HCT116 (cell line): Measurements from ENCODE around the gene LMNTD2. TPM values are rescaled to one million over a fixed set of nuclear protein-coding genes. Genes with fewer than 3 reads are reported as not detected.

Experiments used
- ATAC-seq: fragments of 200-7000 bp; cut with Tn5 transposase; 2 replicates; pipeline ENCODE4 v1.9.1; 2020; ENCODE audit warnings: mild to moderate bottlenecking, moderate library complexity
- BruUV-seq: library from RNA; stranded (reverse); fragments of 400-500 nt; replicated peaks from 2 replicates; lab custom pipeline; 2021; lab: Mats Ljungman, UMichigan
- CTCF ChIA-PET: fragments of 300-600 bp; sonication (Branson Sonifier 250); formaldehyde crosslinking; loops from one replicate; lab custom pipeline; 2021; ENCODE audit warnings: antibody characterized with exemption; lab: Charles Lee
- POLR2A ChIA-PET: fragments of 300-600, 350-600 bp; sonication (Branson Sonifier 250); formaldehyde crosslinking; loops from one replicate; lab custom pipeline; 2021; ENCODE audit warnings: antibody characterized with exemption; lab: Charles Lee
- RAD21 ChIA-PET, 2 experiments: fragments of 300-600 bp; sonication (Branson Sonifier 250); formaldehyde crosslinking; loops; one replicate each; lab custom pipeline; 2023; ENCODE audit warnings: low total read pairs in 2 of 2; ENCODE audit not compliant: uncharacterized antibody in 2 of 2, unreplicated experiment in 2 of 2, low non-redundant PET in 1 of 2; lab: Charles Lee
- DNase-seq: peaks from one replicate; pipeline ENCODE4 v3.0.0-alpha.2; 2010; ENCODE audit warnings: low read depth, low spot score
- H2AFZ ChIP-seq: fragments of 200-600 bp; shearing (Covaris generic), sonication (generic); 2 replicates; pipeline ENCODE4 v1.6.1; 2017; ENCODE audit warnings: low read depth, mixed run types, mixed read lengths, antibody characterized with exemption, low read length; ENCODE audit not compliant: poor library complexity, severe bottlenecking
- H3K27ac ChIP-seq: 2 replicates; pipeline ENCODE4 v1.5.1; 2012; ENCODE audit warnings: low read depth, low read length
- H3K27me3 ChIP-seq: fragments of 200-600 bp; sonication (generic); 2 replicates; pipeline ENCODE4 v1.6.1; 2016; ENCODE audit warnings: mixed run types, low read length, mixed read lengths; ENCODE audit not compliant: insufficient read depth
- H3K36me3 ChIP-seq, 2 experiments: fragments of 200-500 bp in 1 of 2; fragments of 200-600 bp in 1 of 2; sonication (Bioruptor generic) in 1 of 2; sonication (generic) in 1 of 2; 2 replicates each; pipeline versions ENCODE4 v1.5.1 to v1.6.1; 2014 to 2016; ENCODE audit warnings: low read length in 2 of 2, inconsistent platforms in 1 of 2, mixed read lengths in 1 of 2, mixed run types in 1 of 2; ENCODE audit not compliant: insufficient read depth in 2 of 2, control insufficient read depth in 1 of 2
- H3K4me1 ChIP-seq, 2 experiments: fragments of 200-600 bp in 1 of 2; sonication (generic) in 1 of 2; 2 replicates each; pipeline versions ENCODE4 v1.5.1 to v1.6.1; 2012 to 2017; ENCODE audit warnings: low read length in 2 of 2, inconsistent platforms in 1 of 2, mild to moderate bottlenecking in 1 of 2, mixed read lengths in 1 of 2, mixed run types in 1 of 2, moderate library complexity in 1 of 2; ENCODE audit not compliant: insufficient read depth in 2 of 2, control insufficient read depth in 1 of 2
- H3K4me2 ChIP-seq: fragments of 200-600 bp; sonication (generic); 2 replicates; pipeline ENCODE4 v1.6.1; 2017; ENCODE audit warnings: mixed run types, low read length, mixed read lengths
- H3K4me3 ChIP-seq, 2 experiments: fragments of 200-600 bp in 1 of 2; sonication (generic) in 1 of 2; replicated peaks in 1 of 2; 2 replicates each; pipeline ENCODE4 v1.5.1; 2011 to 2016; ENCODE audit warnings: low read length in 2 of 2, control low read depth in 1 of 2, low read depth in 1 of 2, mild to moderate bottlenecking in 1 of 2, mixed read lengths in 1 of 2, mixed run types in 1 of 2
- H3K79me2 ChIP-seq: fragments of 200-600 bp; sonication (generic); 2 replicates; pipeline ENCODE4 v1.6.1; 2017; ENCODE audit warnings: mild to moderate bottlenecking, mixed run types, low read length, moderate library complexity, mixed read lengths; ENCODE audit not compliant: insufficient read depth
- H3K9ac ChIP-seq: fragments of 200-600 bp; sonication (generic); 2 replicates; pipeline ENCODE4 v1.6.1; 2016; ENCODE audit warnings: low read length, mixed read lengths
- H3K9me2 ChIP-seq: fragments of 200-600 bp; sonication (generic), shearing (Covaris generic); 2 replicates; pipeline ENCODE4 v1.6.1; 2017; ENCODE audit warnings: mixed run types, mild to moderate bottlenecking, moderate library complexity; ENCODE audit not compliant: insufficient read depth
- H3K9me3 ChIP-seq, 2 experiments: fragments of 200-500 bp in 1 of 2; fragments of 200-600 bp in 1 of 2; sonication (Bioruptor generic) in 1 of 2; sonication (generic) in 1 of 2; 2 replicates each; pipeline ENCODE4 v1.6.1; 2014 to 2017; ENCODE audit warnings: low read length in 2 of 2, mixed read lengths in 2 of 2, inconsistent platforms in 1 of 2, low read depth in 1 of 2, mild to moderate bottlenecking in 1 of 2, mixed run types in 1 of 2, moderate library complexity in 1 of 2; ENCODE audit not compliant: control insufficient read depth in 1 of 2, insufficient read depth in 1 of 2
- H4K20me1 ChIP-seq: fragments of 200-600 bp; sonication (generic), shearing (Covaris generic); 2 replicates; pipeline ENCODE4 v1.6.1; 2017; ENCODE audit warnings: mixed run types, mild to moderate bottlenecking, moderate library complexity; ENCODE audit not compliant: insufficient read depth
- ATF3 ChIP-seq: IDR thresholded peaks from 2 replicates; pipeline ENCODE4 v1.6.1; 2012
- CBX3 ChIP-seq: IDR thresholded peaks from 2 replicates; pipeline ENCODE4 v1.6.1; 2012; ENCODE audit warnings: low read depth
- CEBPB ChIP-seq: IDR thresholded peaks from 2 replicates; pipeline ENCODE4 v1.6.1; 2012; ENCODE audit warnings: low read depth
- CTCF ChIP-seq, 3 experiments: fragments of 200-600 bp in 1 of 3; sonication (generic) in 1 of 3; IDR thresholded peaks in 2 of 3; conservative IDR thresholded peaks in 1 of 3; 2 replicates each; pipeline ENCODE4 v1.5.1; 2012 to 2017; ENCODE audit warnings: low read depth in 2 of 3, low read length in 2 of 3, antibody characterized with exemption in 1 of 3, borderline replicate concordance in 1 of 3, control low read depth in 1 of 3, mild to moderate bottlenecking in 1 of 3, mixed read lengths in 1 of 3, mixed run types in 1 of 3, moderate library complexity in 1 of 3; ENCODE audit not compliant: insufficient read depth in 1 of 3
- ELF1 ChIP-seq: IDR thresholded peaks from 2 replicates; pipeline ENCODE4 v1.6.1; 2012; ENCODE audit warnings: low read depth, borderline replicate concordance
- EZH2 ChIP-seq: fragments of 200-600 bp; sonication (generic); IDR thresholded peaks from 2 replicates; pipeline ENCODE4 v1.6.1; 2017; ENCODE audit warnings: antibody characterized with exemption, mixed run types
- FOSL1 ChIP-seq: IDR thresholded peaks from 2 replicates; pipeline ENCODE4 v1.6.1; 2012; ENCODE audit warnings: low read depth
- JUND ChIP-seq: IDR thresholded peaks from 2 replicates; pipeline ENCODE4 v1.6.1; 2012
- POLR2A ChIP-seq: IDR thresholded peaks from 2 replicates; pipeline ENCODE4 v1.7.0; 2011; ENCODE audit warnings: borderline replicate concordance; ENCODE audit not compliant: insufficient read depth, insufficient read length; ENCODE audit errors: extremely low read depth
- REST ChIP-seq: IDR thresholded peaks from 2 replicates; pipeline ENCODE4 v1.6.1; 2012; ENCODE audit warnings: low read depth
- SP1 ChIP-seq: IDR thresholded peaks from 2 replicates; pipeline ENCODE4 v1.6.1; 2012; ENCODE audit warnings: low read depth
- SRF ChIP-seq: IDR thresholded peaks from 2 replicates; pipeline ENCODE4 v1.6.1; 2012; ENCODE audit warnings: low read depth
- TCF7L2 ChIP-seq: IDR thresholded peaks from 2 replicates; pipeline ENCODE4 v1.7.0; 2011; ENCODE audit warnings: borderline replicate concordance, inconsistent platforms; ENCODE audit not compliant: insufficient read depth, insufficient read length; ENCODE audit errors: extremely low read depth
- YY1 ChIP-seq: IDR thresholded peaks from 2 replicates; pipeline ENCODE4 v1.6.1; 2011; ENCODE audit warnings: low read length, low read depth, moderate library complexity, mild to moderate bottlenecking; ENCODE audit not compliant: insufficient replicate concordance; ENCODE audit errors: extremely low read depth
- ZBTB33 ChIP-seq: IDR thresholded peaks from 2 replicates; pipeline ENCODE4 v1.6.1; 2011; ENCODE audit warnings: mild to moderate bottlenecking, low read length, moderate library complexity; ENCODE audit not compliant: insufficient replicate concordance; ENCODE audit errors: extremely low read depth
- ZFX ChIP-seq: fragments of 450-650 bp; IDR thresholded peaks from 2 replicates; pipeline ENCODE4 v1.6.1; 2017
- ZNF274 ChIP-seq: fragments of 200-500 bp; sonication (Bioruptor generic); IDR thresholded peaks from 2 replicates; pipeline ENCODE4 v1.6.1; 2014; ENCODE audit warnings: mild to moderate bottlenecking, low read depth, low read length, inconsistent platforms
- intact Hi-C: fragments of 100-400 bp; cut with micrococcal nuclease; formaldehyde crosslinking; loops from 2 replicates; pipeline ENCODE4 v1.10.0; 2022
- total RNA-seq: library from RNA; stranded (reverse); gene quantifications from one replicate; pipeline ENCODE4 v1.2.1, GENCODE V29; 2021; ENCODE audit not compliant: unreplicated experiment
- TF ChIP-seq, protein P1 (sequence below): IDR thresholded peaks from 2 replicates; pipeline ENCODE4 v1.6.1; 2012

LMNTD2 gene
- total RNA-seq, 1 experiment from 2014 or later, result 9.5 TPM

DNA sequence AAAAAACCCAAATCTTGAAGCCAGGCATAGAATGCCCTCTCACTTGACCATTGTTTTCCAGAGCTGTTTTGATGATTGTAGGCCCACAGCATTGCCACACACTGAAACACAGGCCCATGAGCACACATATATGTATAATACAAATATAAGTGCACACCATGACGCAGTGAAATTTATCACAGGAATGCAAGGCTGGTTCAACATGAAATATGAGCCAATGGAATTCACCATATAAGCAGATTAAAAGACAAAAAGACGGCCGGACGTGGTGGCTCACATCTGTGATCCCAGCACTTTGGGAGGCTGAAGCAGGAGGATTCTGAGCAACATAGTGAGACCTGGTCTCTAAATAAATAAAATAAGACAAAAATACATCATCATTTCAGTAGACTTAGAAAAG, 44.1 kb downstream of the LMNTD2 start:
- H3K4me2 ChIP-seq, result no peak overlapping the region
- no peaks in the 10 kb centered on the region for H3K9me2 ChIP-seq
- TF ChIP-seq CEBPB (no peak), YY1 (no peak), SP1 (no peak), FOSL1 (no peak), ZNF274 (no peak), POLR2A (no peak), ZFX (no peak), CTCF (IDR thresholded peaks at IDR 0.05 in 2 of 3, conservative IDR thresholded peaks at IDR 0.05 in 1 of 3; ENCODE audit: borderline replicate concordance in 1 of 3, insufficient read depth in 1 of 3, low read depth in 2 of 3, low read length in 2 of 3) (no peak), CBX3 (no peak), TCF7L2 (no peak), REST (no peak), JUND (no peak), ELF1 (no peak), ATF3 (no peak), EZH2 (no peak), SRF (no peak), ZBTB33 (no peak)
- TF ChIP-seq, protein P1, sequence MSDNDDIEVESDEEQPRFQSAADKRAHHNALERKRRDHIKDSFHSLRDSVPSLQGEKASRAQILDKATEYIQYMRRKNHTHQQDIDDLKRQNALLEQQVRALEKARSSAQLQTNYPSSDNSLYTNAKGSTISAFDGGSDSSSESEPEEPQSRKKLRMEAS, result no peak
- no peak overlapping the region for H3K9ac ChIP-seq
- peaks cover 0 to 21% of the 10 kb centered on the region in 2 experiments; a peak in 1 of 4 replicates for H3K9me3 ChIP-seq
- ChIA-PET POLR2A (no interaction called here), RAD21 (no interaction called here), CTCF (no interaction called here)
- H3K4me1 ChIP-seq, result peaks cover 4 to 5% of the 10 kb centered on the region in 2 experiments; a peak in 3 of 4 replicates
- no peak overlapping the region for H3K4me3 ChIP-seq
- H3K36me3 ChIP-seq, result no peaks in the 10 kb centered on the region
- BruUV-seq, result no TSS peak
- no peak for ATAC-seq
- DNase-seq, result no peak
- no peaks in the 10 kb centered on the region for H3K79me2 ChIP-seq
- H3K27me3 ChIP-seq, result no peaks in the 10 kb centered on the region
- intact Hi-C loops, result no loop called here
- no peak overlapping the region for H3K27ac ChIP-seq
- H4K20me1 ChIP-seq, result no peaks in the 10 kb centered on the region
- H2AFZ ChIP-seq, result no peak overlapping the region
